Nephron progenitor cell (in vitro differentiated cells): ENCODE measurements around the gene INIP.

Experiments
- DNase-seq: peaks from one replicate; pipeline ENCODE4 v3.0.0; 2021
- H3K27ac Mint-ChIP-seq: 2 replicates; pipeline ENCODE4 v1.8.0; 2021; ENCODE audit warnings: mild to moderate bottlenecking, moderate library complexity, mixed read lengths
- H3K27me3 Mint-ChIP-seq: 2 replicates; pipeline ENCODE4 v1.8.0; 2021; ENCODE audit warnings: mild to moderate bottlenecking, low read depth, mixed read lengths; ENCODE audit not compliant: poor library complexity
- H3K36me3 Mint-ChIP-seq: 2 replicates; pipeline ENCODE4 v1.8.0; 2021; ENCODE audit warnings: low read depth, mixed read lengths
- H3K4me1 Mint-ChIP-seq: 2 replicates; pipeline ENCODE4 v1.8.0; 2021; ENCODE audit warnings: mixed read lengths
- H3K4me3 Mint-ChIP-seq: 2 replicates; pipeline ENCODE4 v1.8.0; 2021; ENCODE audit warnings: mild to moderate bottlenecking, moderate library complexity, mixed read lengths
- H3K9me3 Mint-ChIP-seq: 2 replicates; pipeline ENCODE4 v1.8.0; 2021; ENCODE audit warnings: mild to moderate bottlenecking, moderate library complexity, mixed read lengths
- TF ChIP-seq, protein P1 (sequence below): fragments of 200-600 bp; sonication (generic); IDR thresholded peaks from 2 replicates; pipeline ENCODE4 v1.5.0; 2021; ENCODE audit warnings: antibody characterized with exemption

Gene INIP

DNA sequence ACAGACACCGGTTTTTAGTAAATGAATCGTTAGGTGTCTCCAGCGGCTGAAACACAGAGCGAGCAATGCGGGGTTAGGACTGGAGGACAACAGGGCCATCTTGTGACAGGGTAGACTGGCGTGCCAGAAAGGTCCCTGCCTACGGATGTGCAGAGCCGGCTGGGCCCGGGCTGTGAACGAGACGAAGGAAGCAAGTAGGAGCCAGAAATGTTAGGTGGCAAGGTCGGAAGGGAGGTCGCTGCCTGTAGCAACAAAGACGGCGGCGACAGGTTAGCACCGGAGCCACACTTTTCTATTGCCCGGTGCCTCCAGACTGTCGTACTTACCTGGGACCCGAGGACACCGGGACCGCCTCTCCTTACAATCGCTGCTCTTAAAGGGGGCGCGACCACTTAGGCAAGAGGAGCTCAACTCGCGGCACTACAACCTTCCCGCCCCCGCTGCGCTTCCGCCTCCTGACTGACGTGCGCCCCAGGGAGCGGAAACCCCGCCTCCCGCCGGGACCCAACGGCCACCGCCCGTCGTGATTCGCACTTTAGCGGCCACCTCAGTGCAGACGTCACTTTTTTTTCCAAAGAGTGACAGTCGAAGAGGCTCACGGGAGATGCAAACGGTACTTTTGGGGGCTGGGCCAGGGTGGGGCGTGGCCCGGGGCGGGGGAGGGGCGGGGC, at the start of gene INIP:
INIP (minus strand) TSS at position 457 of the 671 bp plus-strand sequence. CDS start 1,632 bp downstream, outside the sequence.
- Mint-ChIP-seq H3K9me3 (peaks cover 12% of the 10 kb centered on the region), H3K27me3 (peaks cover 13% of the 10 kb centered on the region), H3K4me1 (peaks cover 8% of the 10 kb centered on the region), H3K27ac (peak within 1 kb of the TSS; percentile 99), H3K36me3 (peaks cover 29% of the 10 kb centered on the region), H3K4me3 (peak within 1 kb of the TSS; percentile 99)
- DNase-seq: peak; percentile 95
- TF ChIP-seq, protein P1, sequence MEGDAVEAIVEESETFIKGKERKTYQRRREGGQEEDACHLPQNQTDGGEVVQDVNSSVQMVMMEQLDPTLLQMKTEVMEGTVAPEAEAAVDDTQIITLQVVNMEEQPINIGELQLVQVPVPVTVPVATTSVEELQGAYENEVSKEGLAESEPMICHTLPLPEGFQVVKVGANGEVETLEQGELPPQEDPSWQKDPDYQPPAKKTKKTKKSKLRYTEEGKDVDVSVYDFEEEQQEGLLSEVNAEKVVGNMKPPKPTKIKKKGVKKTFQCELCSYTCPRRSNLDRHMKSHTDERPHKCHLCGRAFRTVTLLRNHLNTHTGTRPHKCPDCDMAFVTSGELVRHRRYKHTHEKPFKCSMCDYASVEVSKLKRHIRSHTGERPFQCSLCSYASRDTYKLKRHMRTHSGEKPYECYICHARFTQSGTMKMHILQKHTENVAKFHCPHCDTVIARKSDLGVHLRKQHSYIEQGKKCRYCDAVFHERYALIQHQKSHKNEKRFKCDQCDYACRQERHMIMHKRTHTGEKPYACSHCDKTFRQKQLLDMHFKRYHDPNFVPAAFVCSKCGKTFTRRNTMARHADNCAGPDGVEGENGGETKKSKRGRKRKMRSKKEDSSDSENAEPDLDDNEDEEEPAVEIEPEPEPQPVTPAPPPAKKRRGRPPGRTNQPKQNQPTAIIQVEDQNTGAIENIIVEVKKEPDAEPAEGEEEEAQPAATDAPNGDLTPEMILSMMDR: no peak

GRCh38 chr9:112765281-112765680, 47.4 kb upstream of the INIP start:
- H3K4me1 Mint-ChIP-seq: peaks cover 45% of the 10 kb centered on the region
- H3K27ac Mint-ChIP-seq: no peak overlapping the region
- H3K9me3 Mint-ChIP-seq: peaks cover 18% of the 10 kb centered on the region
- no peaks in the 10 kb centered on the region for H3K27me3 Mint-ChIP-seq
- peaks cover 26% of the 10 kb centered on the region for H3K36me3 Mint-ChIP-seq
- no peak overlapping the region for H3K4me3 Mint-ChIP-seq
- DNase-seq: no peak
- TF ChIP-seq, protein P1: no peak

GRCh38 chr9:112764837-112765236, 46.9 kb upstream of the INIP start:
- DNase-seq: peak; percentile 10
- peaks cover 24% of the 10 kb centered on the region for H3K36me3 Mint-ChIP-seq
- H3K9me3 Mint-ChIP-seq: peaks cover 18% of the 10 kb centered on the region
- peaks cover 50% of the 10 kb centered on the region for H3K4me1 Mint-ChIP-seq
- TF ChIP-seq, protein P1: no peak
- H3K27me3 Mint-ChIP-seq: no peaks in the 10 kb centered on the region
- H3K4me3 Mint-ChIP-seq: peak overlapping the region; percentile 51
- peak overlapping the region; percentile 50 for H3K27ac Mint-ChIP-seq

DNA sequence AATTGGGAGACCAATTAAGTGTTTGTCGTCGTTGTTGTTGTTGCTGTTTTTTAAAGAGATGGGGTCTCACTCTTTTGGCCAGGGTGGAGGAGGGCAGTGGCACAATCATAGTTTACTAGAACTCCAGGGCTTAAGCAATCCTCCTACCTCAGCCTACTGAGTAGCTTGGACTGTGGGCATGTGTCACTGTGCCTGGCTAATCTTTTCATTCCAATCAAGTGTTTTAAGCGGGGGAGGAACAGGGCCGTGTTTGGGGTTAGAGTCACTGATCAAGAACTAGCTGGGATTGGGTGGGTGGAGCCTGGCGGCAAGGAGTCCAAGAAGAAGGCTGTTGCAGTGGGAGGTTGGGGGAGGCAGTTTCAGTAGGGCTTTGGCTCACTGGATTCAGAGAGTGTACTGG, 46.4 kb upstream of the INIP start:
- peak; percentile 18 for DNase-seq
- TF ChIP-seq, protein P1: no peak
- peaks cover 52% of the 10 kb centered on the region for H3K4me1 Mint-ChIP-seq
- no peak overlapping the region for H3K4me3 Mint-ChIP-seq
- H3K27ac Mint-ChIP-seq: peak overlapping the region; percentile 50
- no peaks in the 10 kb centered on the region for H3K27me3 Mint-ChIP-seq
- H3K36me3 Mint-ChIP-seq: peaks cover 19% of the 10 kb centered on the region
- H3K9me3 Mint-ChIP-seq: peaks cover 18% of the 10 kb centered on the region

DNA sequence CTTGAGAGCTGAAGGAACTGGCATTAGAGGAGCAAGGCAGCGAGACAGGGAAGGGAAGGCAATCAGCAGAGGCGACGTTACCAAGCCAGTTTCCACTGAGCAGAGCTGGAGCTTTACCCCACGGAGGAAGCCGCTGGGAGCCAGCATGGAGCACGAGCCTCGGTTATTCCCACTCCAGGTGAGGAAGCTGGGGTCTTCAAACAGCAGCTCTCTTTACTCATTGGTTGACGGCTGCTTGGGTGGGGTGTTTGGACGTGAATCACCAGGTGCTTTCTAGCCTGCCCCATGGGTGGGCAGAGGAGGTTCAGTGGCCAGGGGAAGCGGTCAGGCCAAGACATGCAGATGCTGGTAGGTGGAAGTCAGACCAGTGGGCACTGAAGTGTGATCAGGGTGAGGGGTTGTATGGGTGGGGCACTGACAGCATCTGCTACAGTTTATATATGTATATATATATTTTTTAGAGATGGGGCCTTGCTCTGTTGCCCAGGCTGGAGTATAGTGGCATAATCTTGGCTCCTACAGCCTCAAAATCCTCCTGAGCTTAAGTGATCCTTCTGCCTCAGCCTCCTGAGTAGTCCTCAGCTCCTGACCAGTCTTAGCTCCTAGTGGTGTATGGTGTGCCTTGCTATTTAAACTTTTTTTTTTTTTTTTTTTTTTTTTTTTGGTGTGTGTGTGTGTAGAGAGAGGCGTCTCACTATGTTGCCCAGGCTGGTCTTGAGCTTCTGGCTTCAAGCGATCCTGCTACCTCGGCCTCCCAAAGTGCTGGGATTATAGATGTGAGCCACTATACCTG, 45.0 kb upstream of the INIP start:
- TF ChIP-seq, protein P1: no peak
- Mint-ChIP-seq H3K4me3 (no peak overlapping the region), H3K27ac (peak overlapping the region; percentile 46), H3K36me3 (peaks cover 11% of the 10 kb centered on the region), H3K27me3 (peaks cover 3% of the 10 kb centered on the region), H3K9me3 (peaks cover 14% of the 10 kb centered on the region), H3K4me1 (peaks cover 52% of the 10 kb centered on the region)
- no peak for DNase-seq
